HG03521 (cell line): ENCODE measurements around the gene IL33.

Source experiments
- ATAC-seq: cut with Tn5 transposase; IDR thresholded peaks from one replicate; pipeline ENCODE4 v1.9.1; 2021; ENCODE audit warnings: mild to moderate bottlenecking, moderate library complexity; ENCODE audit not compliant: unreplicated experiment

Gene IL33

DNA sequence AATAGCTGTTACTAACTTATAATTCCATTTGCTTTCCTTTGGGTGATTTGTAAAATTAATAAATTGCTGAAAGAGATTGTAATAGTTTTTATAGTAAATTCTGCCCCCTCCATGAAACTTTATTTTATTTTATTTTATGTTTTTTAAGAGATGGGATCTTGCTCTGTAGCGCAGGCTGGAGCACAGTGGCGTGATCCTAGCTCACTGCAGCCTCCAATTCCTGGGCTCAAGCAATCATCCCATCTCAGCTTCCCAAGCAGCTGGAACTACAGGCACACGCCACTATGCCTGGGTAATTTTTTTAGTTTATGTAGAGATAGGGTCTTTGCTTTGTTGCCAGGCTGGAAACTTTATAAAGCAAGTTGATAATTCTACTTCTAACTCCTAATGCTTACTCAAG lies 395 bp downstream of the IL33 start:
- ATAC-seq, result no peak

DNA sequence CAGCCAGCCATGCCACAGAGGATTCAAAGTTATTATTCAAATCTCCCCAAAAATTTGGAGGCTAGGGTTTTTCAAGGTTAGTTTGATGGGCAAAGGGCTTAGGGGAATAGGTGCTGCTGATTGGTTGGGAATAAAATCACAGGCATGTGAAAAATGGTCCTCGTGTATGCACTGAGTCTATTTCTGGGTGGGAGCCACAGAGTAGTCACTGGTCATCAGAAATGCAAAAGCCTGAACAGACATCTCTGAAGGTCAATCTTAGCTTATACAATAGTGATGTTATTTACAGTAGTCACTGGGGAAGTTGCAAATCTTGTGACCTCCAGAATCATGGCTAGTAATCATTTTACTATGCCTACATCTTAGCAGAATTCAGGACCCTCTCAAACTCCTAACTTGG lies 1.3 kb downstream of the IL33 start:
- ATAC-seq, result no peak

DNA sequence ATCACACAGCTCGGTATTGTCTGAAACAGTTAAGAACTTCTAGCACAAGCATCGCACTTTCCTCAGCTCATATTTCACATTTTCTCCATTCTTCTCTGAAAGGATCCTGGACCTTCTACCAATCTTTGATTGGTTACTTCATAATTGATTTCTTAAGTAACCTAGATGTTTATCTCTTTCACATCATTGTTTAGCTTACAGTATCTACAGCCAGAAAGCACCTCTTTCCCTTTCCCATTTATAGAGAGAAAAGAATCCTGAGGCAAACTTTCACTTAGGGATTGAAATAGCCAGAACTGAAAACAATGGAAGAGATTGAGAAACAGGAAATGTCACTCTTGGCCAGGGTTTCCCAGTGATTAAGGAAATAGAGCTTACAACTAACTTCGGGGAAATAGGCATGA lies 2.5 kb downstream of the IL33 start:
- no peak for ATAC-seq

DNA sequence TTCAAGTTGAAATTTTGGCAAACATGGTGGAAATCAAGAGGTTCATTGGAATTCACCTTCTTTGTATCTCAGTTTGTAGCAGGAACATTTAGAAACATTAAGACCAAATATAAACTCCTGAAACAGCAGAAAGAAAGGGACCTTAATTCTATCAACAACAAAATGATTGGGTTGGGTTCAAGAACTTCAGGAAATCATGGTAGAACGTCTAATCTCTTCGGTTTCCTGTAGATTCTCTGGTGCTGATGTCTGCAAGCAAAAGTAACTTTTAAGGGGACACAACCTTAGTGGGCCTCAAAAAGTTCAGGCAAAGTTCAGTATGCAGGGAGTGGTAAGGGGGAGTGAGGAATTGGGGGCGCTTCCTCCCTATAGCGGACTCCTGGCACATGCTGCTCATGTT lies 3.4 kb downstream of the IL33 start:
- no peak for ATAC-seq

DNA sequence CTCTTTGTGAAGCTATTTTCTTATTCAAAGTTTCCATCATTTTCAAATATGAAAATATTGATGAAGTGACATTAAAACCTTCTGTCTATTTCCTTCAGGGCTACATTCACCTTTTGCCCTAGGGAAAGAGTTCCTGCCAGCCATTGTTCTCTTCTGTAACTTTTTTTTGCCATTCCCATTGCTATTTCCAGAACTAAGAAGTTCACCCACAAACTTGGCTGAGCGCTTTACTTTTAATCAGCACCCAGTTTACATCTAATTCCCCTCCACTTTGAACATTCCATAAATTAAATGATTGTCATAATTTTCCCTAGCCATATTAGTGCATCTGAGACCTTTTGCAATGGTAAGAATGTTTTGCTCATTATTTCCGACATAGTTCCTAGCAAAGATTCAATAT lies 4.4 kb downstream of the IL33 start:
- no peak for ATAC-seq

DNA sequence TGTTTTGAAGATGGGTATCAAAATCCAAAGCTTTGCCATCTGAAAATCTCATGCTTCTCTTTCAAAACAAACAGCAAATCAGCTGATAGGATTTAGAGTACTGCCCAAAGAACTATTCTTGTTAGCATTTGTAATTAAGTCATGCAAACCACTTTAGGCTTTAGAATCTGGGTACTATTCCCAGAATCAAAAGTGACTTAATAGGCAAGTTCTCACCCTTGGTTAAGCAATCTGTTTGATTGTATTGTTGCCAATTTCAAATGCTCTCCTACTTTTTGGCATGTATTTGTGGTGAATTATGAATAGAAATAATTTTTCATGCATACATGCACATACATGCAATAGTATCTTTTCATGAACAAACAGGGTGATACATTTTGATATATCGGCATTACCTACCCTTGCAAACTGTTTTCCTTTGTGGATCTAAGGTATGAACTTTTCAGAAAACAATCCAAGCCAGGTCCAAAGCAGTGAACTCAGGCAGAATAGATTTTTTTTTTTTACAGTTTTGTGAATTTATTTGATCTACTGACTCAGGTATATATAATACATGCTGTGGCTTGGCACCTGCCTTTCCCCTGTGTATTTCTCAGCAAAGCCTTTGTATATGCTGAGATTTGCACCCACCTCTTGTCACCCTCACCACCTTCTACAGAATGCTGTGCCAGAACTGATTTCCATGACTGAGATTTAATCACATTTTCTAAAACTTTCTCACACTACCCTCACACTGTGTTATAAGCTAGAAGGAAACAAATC lies 9.0 kb downstream of the IL33 start:
- ATAC-seq, result no peak

DNA sequence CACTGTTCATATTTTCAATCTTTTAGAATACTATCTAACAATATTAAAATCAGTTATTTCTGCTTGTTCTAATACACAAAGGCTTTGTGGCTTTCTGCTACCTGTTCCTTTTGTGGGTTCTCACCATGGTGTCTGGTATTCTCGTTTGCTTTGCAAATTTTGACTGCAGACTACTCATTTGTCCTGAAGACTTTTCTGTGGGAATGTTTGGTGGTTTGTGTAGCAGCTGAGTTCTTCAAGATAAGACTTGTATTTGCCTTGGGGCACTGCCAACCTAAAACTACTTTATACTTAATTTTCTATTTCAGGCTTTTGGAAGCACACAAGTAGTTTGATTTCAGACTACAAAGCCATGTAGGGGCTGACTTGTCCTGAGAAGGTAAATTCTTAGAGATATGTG lies 11.1 kb downstream of the IL33 start:
- no peak for ATAC-seq

DNA sequence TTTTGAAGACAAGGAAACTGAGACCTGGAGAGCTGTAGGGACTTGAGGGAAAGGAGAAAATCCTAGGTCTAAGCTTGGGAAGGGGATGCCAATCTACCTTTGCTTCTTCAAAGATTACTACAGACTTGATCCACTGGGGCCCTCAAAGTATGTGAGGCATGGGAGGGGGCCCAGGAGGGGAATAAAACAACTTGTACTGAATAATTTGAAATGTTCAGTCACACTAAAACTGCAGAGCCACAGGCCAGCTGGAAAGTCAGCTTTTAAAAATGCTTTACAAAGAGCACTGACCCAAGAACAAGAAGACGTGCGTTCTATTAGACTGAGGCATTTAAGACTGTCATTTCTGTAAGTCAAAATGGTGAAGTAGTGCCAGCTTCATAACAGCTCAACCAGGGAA lies 13.6 kb downstream of the IL33 start:
- no peak for ATAC-seq

DNA sequence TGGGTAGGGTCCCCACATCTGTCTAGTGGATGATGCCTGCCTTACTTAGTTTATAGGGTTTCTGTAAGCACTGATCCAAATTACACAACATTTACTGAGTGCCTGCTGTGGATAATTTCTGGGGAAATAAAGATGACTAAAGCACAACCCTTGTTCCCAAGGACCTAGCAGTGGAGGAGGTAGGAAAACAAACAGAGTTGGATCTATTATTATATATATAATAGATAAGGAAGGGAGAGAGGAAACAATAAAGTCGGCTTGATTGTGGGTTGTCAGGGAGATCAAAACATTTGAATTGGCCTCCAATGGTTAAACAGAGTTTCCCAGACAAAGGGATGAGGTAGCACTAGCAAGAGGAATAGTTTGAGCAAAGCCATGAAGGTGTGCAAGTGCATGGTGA lies 14.0 kb downstream of the IL33 start:
- no peak for ATAC-seq

DNA sequence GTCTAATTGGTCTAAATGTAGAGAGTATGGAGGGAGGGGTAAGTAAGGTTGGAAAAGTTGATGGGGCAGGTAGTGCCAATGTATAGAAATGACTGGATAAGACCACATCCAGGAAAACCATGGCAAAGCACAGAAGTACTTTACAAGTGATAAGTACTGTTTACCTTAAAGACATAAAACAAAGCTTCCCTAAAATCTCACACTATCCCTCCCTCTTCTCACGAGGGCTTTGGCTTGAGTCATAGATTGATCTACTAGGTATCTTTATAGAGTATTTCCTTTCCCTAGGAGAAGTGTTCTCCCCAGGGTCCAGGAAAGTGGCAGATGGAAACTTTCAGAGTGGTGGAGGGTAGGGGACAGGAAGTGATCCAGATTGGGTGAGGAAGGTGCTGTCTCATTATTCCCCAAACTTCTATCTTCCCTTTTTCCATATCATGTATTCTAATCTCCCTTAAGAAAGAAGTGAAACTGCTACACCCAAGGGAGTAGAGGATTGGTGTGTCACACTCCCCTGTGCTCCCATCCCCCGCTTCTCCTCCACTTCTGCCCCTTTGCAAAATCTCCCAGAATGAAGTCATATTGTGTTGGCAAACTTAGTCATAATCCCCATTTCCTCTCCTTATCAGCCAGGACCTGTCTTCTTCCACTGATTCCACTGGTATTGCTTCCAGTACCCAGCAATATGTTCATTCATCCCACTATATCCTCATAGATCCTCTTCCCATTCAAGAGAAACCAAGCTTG lies 14.6 kb downstream of the IL33 start:
- no peak for ATAC-seq

DNA sequence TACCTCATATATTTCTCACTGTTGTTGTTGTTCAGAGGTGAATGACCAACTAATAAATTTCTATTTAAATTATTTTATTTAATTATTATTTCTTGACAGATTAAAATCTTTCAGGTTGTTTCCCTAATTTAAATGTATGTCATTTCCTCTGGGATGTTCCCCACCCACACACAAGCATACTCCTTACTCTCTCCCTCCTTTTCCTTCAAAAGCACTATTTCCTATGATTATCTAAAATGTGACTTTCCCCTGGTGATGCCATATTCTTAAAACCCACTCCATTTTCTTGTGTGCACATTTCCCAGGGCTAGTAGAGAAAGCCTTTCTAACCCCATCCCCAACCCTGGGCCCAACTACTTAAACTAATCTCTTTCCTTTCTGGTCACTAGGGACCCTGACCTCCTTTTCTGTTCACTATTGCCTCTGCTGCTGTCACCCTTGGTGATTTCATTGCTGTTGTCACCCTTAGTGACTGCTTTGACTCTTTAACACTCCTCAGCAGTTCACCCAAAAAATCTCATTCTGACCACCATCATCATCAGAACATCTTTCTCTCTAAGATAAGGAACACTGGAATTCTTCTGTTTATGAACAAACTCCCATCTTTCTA lies 16.8 kb downstream of the IL33 start:
- no peak for ATAC-seq

DNA sequence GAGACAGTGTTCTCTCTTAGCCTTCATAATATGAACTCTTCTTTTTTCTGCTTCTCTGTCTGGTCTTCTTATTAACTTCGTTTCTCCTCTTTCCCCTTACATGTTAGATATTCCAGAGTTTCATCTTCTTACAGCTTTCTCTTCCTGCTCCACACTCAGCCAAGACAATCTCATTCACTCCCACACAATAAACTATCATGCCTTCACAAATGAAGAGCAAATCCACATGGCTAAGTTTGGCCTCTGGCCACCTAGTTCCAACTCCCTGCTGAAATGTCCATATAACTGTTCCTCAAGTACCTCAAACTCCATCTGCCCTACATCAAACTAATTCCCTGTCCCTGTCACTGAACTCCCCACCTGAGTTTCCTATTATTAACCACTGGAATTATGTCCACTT lies 18.4 kb downstream of the IL33 start:
- no peak for ATAC-seq

DNA sequence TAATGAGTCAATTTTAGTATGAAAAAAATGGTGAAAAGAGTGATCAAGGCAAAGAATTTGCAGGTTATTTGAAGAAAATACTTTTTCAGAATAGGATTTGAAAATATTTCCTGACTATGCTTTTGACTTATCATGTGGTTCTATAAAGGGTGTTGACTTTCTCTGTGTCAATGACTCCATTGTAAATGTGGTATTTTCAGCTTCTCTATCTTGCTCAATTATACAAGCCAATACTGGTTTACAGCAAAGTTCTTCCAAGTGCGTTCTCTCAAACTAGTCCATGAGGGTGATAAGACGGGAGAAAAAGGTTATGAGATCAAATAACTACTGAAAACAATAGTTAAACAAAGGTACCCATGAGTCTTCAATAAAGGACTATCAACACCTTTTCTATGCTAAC lies 21.7 kb downstream of the IL33 start:
- no peak for ATAC-seq

DNA sequence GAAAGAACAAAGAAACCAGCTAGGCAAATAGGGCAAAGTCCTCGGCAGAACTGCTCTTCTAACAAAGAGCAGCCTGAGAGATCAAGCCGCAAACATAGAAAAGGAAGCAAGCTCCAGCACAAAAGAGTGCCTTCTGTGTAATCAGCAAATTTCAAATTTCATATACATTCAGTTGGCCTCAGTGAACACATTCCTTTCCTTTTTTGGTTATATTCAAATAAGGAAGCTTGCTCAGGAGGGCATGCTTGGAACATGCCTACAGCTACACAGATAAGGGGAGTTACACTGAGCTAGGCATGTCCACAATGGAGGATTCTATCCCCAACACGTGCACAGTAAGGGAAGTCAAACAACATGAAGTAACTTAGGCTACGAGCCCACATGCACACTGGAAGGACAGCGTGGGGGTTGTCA lies 23.4 kb downstream of the IL33 start:
- ATAC-seq, result no peak

DNA sequence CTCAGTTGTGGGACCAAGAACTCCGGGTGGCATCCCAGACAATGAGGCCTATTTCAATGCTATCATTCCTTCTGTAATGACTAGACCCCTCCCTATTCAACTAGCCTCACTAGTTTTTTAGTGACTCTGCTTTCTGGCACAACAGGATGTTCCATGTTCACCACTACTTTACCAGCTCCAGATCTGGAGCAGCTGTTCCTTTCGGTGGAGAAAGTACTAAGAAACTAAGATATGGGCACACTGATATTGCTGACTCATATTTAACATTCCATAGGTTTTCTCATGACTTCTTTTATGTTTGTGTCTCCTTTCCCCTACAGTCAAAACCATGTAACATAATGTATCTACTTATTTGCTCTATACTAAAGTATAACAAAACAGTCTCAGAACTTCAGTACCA lies 24.1 kb downstream of the IL33 start:
- ATAC-seq, result no peak

DNA sequence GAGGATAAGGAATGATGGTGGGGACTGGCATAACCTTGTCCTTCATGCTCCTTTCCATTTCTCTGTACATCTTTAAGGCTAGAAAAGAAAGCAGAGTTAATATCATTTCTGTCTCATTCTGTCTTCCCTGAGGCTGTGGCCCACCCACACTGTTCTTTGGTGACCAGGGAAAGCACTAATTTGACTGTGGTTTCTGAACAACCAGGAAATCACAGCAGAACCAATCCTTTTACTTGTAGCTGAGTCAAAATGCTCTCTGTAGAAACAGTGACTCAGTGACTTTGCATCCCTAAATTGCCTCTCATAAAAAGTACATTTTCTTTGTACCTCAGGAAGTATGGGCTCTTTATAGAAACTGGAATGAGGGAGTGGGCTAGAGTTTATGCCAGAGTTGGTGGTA lies 28.1 kb downstream of the IL33 start:
- ATAC-seq, result no peak

DNA sequence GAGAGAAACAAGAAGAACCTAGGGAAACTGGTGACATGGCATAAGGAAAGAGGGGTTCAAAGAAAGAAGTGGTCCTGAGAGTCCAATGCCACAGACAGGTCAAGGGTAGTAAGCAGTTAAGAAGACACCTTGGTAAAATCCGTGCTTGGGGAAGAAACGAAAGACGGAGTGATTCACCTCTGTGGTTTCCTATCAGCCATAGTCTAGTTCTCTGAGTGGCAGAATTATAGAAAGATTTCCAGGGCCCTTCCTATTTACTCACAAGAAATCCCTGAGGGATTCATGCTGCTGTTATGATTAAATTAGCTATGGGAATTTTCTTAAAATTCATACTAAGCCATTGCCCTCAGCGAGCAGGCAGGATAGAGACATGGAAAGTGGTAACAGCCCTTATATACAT lies 31.7 kb downstream of the IL33 start:
- no peak for ATAC-seq

DNA sequence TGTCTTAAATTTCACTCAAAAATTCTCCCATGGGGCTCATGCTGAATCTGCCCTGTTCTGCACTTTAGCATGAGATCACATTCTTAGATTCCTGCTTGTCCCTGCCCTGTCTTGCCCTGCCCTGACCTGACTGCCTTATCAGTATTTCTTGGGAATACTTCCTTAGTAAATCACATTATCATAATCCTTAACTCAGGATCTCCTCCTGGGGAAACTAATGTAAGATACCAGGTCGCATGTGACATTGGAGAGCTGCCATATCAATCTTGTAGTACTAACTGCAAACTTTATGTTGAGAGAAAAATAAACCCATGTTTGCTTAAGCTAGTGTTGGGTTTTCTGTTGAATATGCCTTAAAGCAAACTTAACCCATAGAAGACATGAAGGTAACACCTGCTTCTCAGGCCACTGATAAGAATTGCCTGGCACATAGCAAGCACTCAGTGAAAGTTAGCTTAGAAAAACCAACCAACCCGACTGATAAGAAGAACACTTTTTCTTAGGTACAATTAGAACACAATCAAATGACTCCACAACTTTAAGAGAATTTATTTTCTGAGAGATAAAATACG lies 53.3 kb downstream of the IL33 start:
- no peak for ATAC-seq

DNA sequence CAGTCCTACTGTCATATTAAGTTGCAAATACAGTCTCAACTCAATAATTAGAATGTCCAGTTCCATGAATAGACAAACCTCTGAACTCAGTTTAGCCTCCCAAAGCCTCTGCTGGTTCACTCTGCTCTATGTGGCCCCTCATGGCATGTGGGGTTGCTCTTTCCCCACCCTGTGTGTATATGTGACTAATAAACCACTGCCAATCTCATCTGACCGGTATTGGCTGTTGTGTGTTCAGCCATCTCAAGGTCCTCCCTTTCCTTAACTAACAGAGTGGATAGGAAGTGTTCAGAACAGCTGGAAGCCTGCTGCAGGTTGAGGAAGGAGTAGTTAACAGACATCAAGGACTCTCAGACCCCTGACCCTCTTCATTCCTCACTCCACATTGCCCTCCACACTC lies 55.3 kb downstream of the IL33 start:
- no peak for ATAC-seq

DNA sequence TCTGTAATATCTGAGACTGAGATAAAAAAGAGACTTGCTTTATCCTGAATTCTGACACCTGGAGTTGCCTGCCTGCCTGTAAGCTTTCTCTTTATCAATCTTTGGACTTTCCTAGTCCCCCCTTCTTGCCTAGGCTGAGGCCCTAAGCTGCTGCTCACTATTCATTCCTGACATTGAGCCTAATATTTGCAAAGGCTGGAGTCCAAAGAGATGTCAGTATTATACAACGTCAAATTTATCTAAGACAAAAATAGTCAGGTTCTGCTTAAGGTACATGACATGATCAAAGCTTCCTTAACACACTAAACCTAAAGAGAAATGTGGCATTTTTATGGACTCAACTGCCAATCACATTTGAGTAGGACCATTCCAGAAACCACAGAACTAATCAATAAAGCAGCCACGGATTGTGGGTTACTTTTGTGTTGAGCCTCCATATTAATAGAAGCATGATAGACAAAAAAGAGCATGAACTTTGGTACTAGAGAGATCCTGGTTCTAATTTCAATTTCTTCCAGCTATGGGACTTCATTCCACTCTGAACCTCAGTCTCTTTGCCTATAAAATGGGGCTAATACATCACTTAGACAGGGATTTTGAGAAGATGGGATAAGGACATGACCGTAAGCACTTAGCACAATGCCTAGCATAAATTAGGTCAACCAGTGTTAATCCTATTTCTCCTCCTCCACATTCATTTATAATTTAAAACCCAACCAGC lies 56.1 kb downstream of the IL33 start:
- no peak for ATAC-seq

DNA sequence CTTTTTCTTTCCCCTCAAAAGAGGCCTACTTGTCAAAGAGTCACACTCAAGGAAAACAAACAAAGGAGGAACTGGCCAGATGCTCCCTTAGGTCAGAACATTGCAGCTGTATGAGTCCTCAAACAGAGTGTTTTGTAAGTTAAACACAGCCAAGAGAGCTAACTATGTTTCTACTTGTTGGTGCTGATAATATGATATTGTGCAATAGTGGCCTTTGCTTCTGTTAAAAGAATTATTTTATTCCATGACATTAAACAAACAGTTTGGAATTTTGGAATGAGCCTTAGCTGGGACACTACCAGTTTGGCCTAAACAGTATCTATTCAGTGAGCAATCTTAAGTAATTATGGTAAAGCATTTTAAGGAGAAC lies 56.6 kb downstream of the IL33 start:
- no peak for ATAC-seq
